SHP77 (cell line): ENCODE measurements around the gene OR51E1.

ENCODE experiments used
- DNase-seq, 2 experiments: peaks; one replicate each; lab custom pipeline; 2025; lab: John Stamatoyannopoulos, UW

OR51E1 gene

GRCh38 chr11:4654635-4655369 lies 11.0 kb downstream of the OR51E1 start:
- no peak for DNase-seq

- no peak for DNase-seq
Observed at GRCh38 chr11:4658629-4659445, 15.1 kb downstream of the OR51E1 start.

GRCh38 chr11:4662876-4663275 lies 19.1 kb downstream of the OR51E1 start:
- no peak for DNase-seq

GRCh38 chr11:4664183-4664582 lies 20.4 kb downstream of the OR51E1 start:
- DNase-seq, result no peak

- no peak for DNase-seq
Observed at GRCh38 chr11:4664786-4665185, 21.0 kb downstream of the OR51E1 start.

- no peak for DNase-seq
Observed at GRCh38 chr11:4665424-4665823, 21.6 kb downstream of the OR51E1 start.

GRCh38 chr11:4671741-4672140 lies 28.0 kb downstream of the OR51E1 start:
- DNase-seq, result no peak

- DNase-seq, result no peak
Observed at GRCh38 chr11:4672470-4672869, 28.7 kb downstream of the OR51E1 start.

GRCh38 chr11:4673781-4674180 lies 30.0 kb downstream of the OR51E1 start:
- no peak for DNase-seq

- DNase-seq, result peak; percentile 74 to 87
Observed at GRCh38 chr11:4677948-4678347, 34.2 kb downstream of the OR51E1 start.

- DNase-seq, result peak; percentile 70 to 80
Observed at GRCh38 chr11:4680341-4680740, 36.6 kb downstream of the OR51E1 start.

- no peak for DNase-seq
Observed at GRCh38 chr11:4682623-4683419, 39.0 kb downstream of the OR51E1 start.

- no peak for DNase-seq
Observed at GRCh38 chr11:4684631-4685285, 41.0 kb downstream of the OR51E1 start.

GRCh38 chr11:4695442-4695841 lies 51.7 kb downstream of the OR51E1 start:
- DNase-seq, result no peak

- DNase-seq, result peak; percentile 89 to 90
Observed at GRCh38 chr11:4697585-4697984, 53.8 kb downstream of the OR51E1 start, which contains the start of gene OR51E2. Gene OR51E2, minus strand, starts transcription at chr11:4697853. Its CDS starts 15,142 bp downstream, at chr11:4682711.

- DNase-seq, result no peak
Observed at GRCh38 chr11:4699697-4700435, 56.1 kb downstream of the OR51E1 start.

- DNase-seq, result no peak
Observed at GRCh38 chr11:4700436-4700820, 56.6 kb downstream of the OR51E1 start.

GRCh38 chr11:4704054-4704789 lies 60.4 kb downstream of the OR51E1 start, which contains the start of gene MMP26:
Gene MMP26, plus strand, starts transcription at chr11:4704784.
- DNase-seq, result peak; percentile 93 to 95

GRCh38 chr11:4704790-4705334 lies 61.1 kb downstream of the OR51E1 start:
- DNase-seq, result no peak
